Endothelial cell of umbilical vein (primary cell): ENCODE results near the gene NPFFR2. TPM values are rescaled to one million over a fixed set of nuclear protein-coding genes. Genes with fewer than 3 reads are reported as not detected.

Experiments
- BruUV-seq: library from RNA; stranded (reverse); fragments of 400-500 nt; replicated peaks from 2 replicates; lab custom pipeline; 2021; lab: Mats Ljungman, UMichigan
- CTCF ChIA-PET: fragments of 300-600, 350-600 bp; sonication (Branson Sonifier 250); formaldehyde crosslinking; loops from one replicate; lab custom pipeline; 2021; ENCODE audit warnings: antibody characterized with exemption, inconsistent platforms; lab: Charles Lee
- POLR2A ChIA-PET: fragments of 300-600, 350-600 bp; sonication (Branson Sonifier 250); formaldehyde crosslinking; loops from one replicate; lab custom pipeline; 2021; ENCODE audit warnings: antibody characterized with exemption, inconsistent platforms; lab: Charles Lee
- DNase-seq: peaks from one replicate; pipeline ENCODE4 v3.0.0-alpha.2; 2011; ENCODE audit warnings: low read depth, low spot score
- FAIRE-seq: peaks from 2 replicates; lab custom pipeline; 2011; peaks lifted over from hg19 to GRCh38; lab: Jason Lieb, UNC
- H2AFZ ChIP-seq: 2 replicates; pipeline ENCODE4 v1.6.0; 2012; ENCODE audit warnings: low read depth, low read length, control low read depth, inconsistent platforms
- H3K27ac ChIP-seq: 2 replicates; pipeline ENCODE4 v1.5.1; 2011; ENCODE audit warnings: low read depth, mild to moderate bottlenecking, control low read depth, low read length, moderate library complexity; ENCODE audit not compliant: insufficient read depth
- H3K27me3 ChIP-seq, 2 experiments: 2 replicates each; pipeline versions ENCODE4 v1.6.0 to v1.6.1; 2011; ENCODE audit warnings: low read length in 2 of 2, mixed read lengths in 1 of 2; ENCODE audit not compliant: control insufficient read depth in 2 of 2, insufficient read depth in 2 of 2
- H3K36me3 ChIP-seq, 2 experiments: 2 replicates in 1 of 2; 3 replicates in 1 of 2; pipeline ENCODE4 v1.5.1; 2011; ENCODE audit warnings: low read length in 2 of 2, mild to moderate bottlenecking in 1 of 2, moderate library complexity in 1 of 2; ENCODE audit not compliant: control insufficient read depth in 2 of 2, insufficient read depth in 2 of 2; ENCODE audit errors: extremely low read depth in 1 of 2
- H3K4me1 ChIP-seq: 3 replicates; pipeline ENCODE4 v1.5.1; 2011; ENCODE audit warnings: mild to moderate bottlenecking, low read length; ENCODE audit not compliant: control insufficient read depth, insufficient read depth; ENCODE audit errors: extremely low read depth
- H3K4me2 ChIP-seq: 2 replicates; pipeline ENCODE4 v1.6.1; 2011; ENCODE audit warnings: low read length, control low read depth, mixed read lengths; ENCODE audit not compliant: insufficient read depth
- H3K4me3 ChIP-seq, 3 experiments: fragments of 200-600 bp in 1 of 3; sonication (generic), shearing (Covaris generic) in 1 of 3; replicated peaks in 1 of 3; 2 replicates each; pipeline ENCODE4 v1.5.1; 2011 to 2016; ENCODE audit warnings: control low read depth in 3 of 3, low read length in 3 of 3, mild to moderate bottlenecking in 2 of 3, inconsistent platforms in 1 of 3, low read depth in 1 of 3, moderate library complexity in 1 of 3; ENCODE audit not compliant: insufficient read depth in 1 of 3
- H3K79me2 ChIP-seq: 2 replicates; pipeline ENCODE4 v1.6.0; 2012; ENCODE audit warnings: low read length, inconsistent platforms; ENCODE audit not compliant: control insufficient read depth, insufficient read depth
- H3K9ac ChIP-seq: replicated peaks from 2 replicates; pipeline ENCODE3; 2011; ENCODE audit warnings: low read length, control low read depth; ENCODE audit not compliant: insufficient read depth; ENCODE audit errors: extremely low read depth
- H3K9me1 ChIP-seq: replicated peaks from 3 replicates; pipeline ENCODE4 v1.6.0; 2011; ENCODE audit warnings: mild to moderate bottlenecking, low read length; ENCODE audit not compliant: control insufficient read depth, insufficient read depth; ENCODE audit errors: extremely low read depth
- H3K9me3 ChIP-seq: replicated peaks from 2 replicates; pipeline ENCODE4 v1.5.1; 2012; ENCODE audit warnings: low read length, inconsistent platforms; ENCODE audit not compliant: control insufficient read depth, insufficient read depth
- H4K20me1 ChIP-seq: replicated peaks from 2 replicates; pipeline ENCODE3; 2011; ENCODE audit warnings: mild to moderate bottlenecking, low read length; ENCODE audit not compliant: control insufficient read depth, insufficient read depth; ENCODE audit errors: extremely low read depth
- EZH2 ChIP-seq: IDR thresholded peaks from 2 replicates; pipeline ENCODE4 v1.6.1; 2012; ENCODE audit warnings: borderline replicate concordance, low read depth, mild to moderate bottlenecking, moderate library complexity, low read length, inconsistent platforms; ENCODE audit not compliant: severe bottlenecking
- FOS ChIP-seq: IDR thresholded peaks from 2 replicates; pipeline ENCODE4 v1.6.1; 2011; ENCODE audit warnings: mild to moderate bottlenecking, low read length, moderate library complexity, borderline replicate concordance; ENCODE audit not compliant: insufficient read depth
- GATA2 ChIP-seq: IDR thresholded peaks from 2 replicates; pipeline ENCODE4 v1.7.0; 2011; ENCODE audit warnings: low read depth, mild to moderate bottlenecking, moderate library complexity, mixed read lengths, low read length; ENCODE audit not compliant: insufficient read length, insufficient read depth
- JUN ChIP-seq: IDR thresholded peaks from 2 replicates; pipeline ENCODE4 v1.6.1; 2011; ENCODE audit warnings: borderline replicate concordance, low read depth; ENCODE audit not compliant: insufficient read length, insufficient read depth
- MYC ChIP-seq: IDR thresholded peaks from one replicate; pipeline ENCODE4 v1.6.1; 2011; ENCODE audit warnings: mild to moderate bottlenecking, low read depth, low read length
- POLR2A ChIP-seq: IDR thresholded peaks from 2 replicates; pipeline ENCODE4 v1.6.1; 2012; ENCODE audit warnings: low read depth, mild to moderate bottlenecking, control low read depth, low read length
- POLR2AphosphoS5 ChIP-seq: IDR thresholded peaks from 2 replicates; pipeline ENCODE4 v1.6.1; 2012; ENCODE audit warnings: low read depth, mild to moderate bottlenecking, control low read depth, low read length, moderate library complexity; ENCODE audit not compliant: insufficient read depth
- dilution Hi-C: fragments of 300-500 bp; cut with MboI; formaldehyde crosslinking; loops from one replicate; pipeline ENCODE4 v1.15.0; 2019; ENCODE audit warnings: low sequenced_read_pairs; ENCODE audit not compliant: extremely low pct_ligation_motif_present
- intact Hi-C: fragments of 100-400 bp; cut with micrococcal nuclease; formaldehyde crosslinking; loops from one replicate; pipeline ENCODE4 v1.10.0; 2022
- polyA plus RNA-seq, 4 experiments: library from polyadenylated mRNA; depleted of rRNA in 3 of 4; stranded (reverse) in 3 of 4; unstranded in 1 of 4; fragments of >200 nt; gene quantifications; 2 replicates each; pipeline versions ENCODE4 v1.2.1 to v1.2.3, GENCODE V29; 2011 to 2012; ENCODE audit warnings: missing spikeins in 1 of 4
- total RNA-seq: library from RNA; stranded (reverse); gene quantifications from 2 replicates; pipeline ENCODE4 v1.2.3, GENCODE V29; 2021
- TF ChIP-seq, protein P1 (sequence below): IDR thresholded peaks from 2 replicates; pipeline ENCODE4 v1.6.1; 2011; ENCODE audit not compliant: insufficient read depth, insufficient read length
- TF ChIP-seq, protein P2 (sequence below), 2 donors: IDR thresholded peaks; 1 replicate in 1 of 2; 2 replicates in 1 of 2; pipeline ENCODE4 v1.5.1; 2011; ENCODE audit warnings: low read length in 2 of 2, mild to moderate bottlenecking in 2 of 2, moderate library complexity in 2 of 2, control low read depth in 1 of 2, inconsistent platforms in 1 of 2, low read depth in 1 of 2; ENCODE audit not compliant: insufficient read depth in 1 of 2; ENCODE audit errors: extremely low read depth in 1 of 2

Gene NPFFR2
- total and polyA plus RNA-seq, 2 donors (not counting 3 experiments of a cell fraction or from before 2014, with no cell fraction given), result 0.06 TPM; not detected in 1

DNA sequence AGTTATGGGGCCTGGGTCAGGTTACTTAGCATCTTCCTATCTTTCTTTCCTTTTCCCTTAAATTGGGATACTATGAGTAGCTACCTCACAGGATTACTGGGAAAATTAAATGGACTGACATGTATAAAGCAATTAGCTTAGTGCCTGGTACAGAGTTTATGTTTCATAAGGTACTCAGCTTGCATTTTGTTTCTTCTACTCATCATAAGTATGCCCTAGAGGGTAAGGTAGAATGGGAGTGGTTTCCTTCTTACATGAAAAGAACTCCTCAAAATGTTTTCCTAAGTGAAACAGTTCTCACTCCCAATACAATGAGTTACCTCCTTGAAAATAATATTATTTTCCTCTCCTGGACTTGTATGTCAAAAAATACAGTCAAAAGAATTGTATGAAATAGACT lies 75.7 kb downstream of the NPFFR2 start:
- H3K27ac ChIP-seq, result no peak overlapping the region
- DNase-seq (no peak), FAIRE-seq (no peak)
- H3K9ac ChIP-seq, result no peak overlapping the region
- no peak overlapping the region for H3K4me2 ChIP-seq
- no peaks in the 10 kb centered on the region for H3K9me1 ChIP-seq
- no peak overlapping the region for H3K4me3 ChIP-seq
- no TSS peak for BruUV-seq
- no peaks in the 10 kb centered on the region for H3K9me3 ChIP-seq
- intact Hi-C loops (no loop called here), dilution Hi-C loops (no loop called here)
- no peak overlapping the region for H2AFZ ChIP-seq
- H3K4me1 ChIP-seq, result no peaks in the 10 kb centered on the region
- no peak for TF ChIP-seq POLR2AphosphoS5
- no peak for TF ChIP-seq FOS
- TF ChIP-seq, protein P1, sequence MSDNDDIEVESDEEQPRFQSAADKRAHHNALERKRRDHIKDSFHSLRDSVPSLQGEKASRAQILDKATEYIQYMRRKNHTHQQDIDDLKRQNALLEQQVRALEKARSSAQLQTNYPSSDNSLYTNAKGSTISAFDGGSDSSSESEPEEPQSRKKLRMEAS, result no peak
- TF ChIP-seq JUN, result no peak
- no peak for TF ChIP-seq POLR2A
- TF ChIP-seq, protein P2, sequence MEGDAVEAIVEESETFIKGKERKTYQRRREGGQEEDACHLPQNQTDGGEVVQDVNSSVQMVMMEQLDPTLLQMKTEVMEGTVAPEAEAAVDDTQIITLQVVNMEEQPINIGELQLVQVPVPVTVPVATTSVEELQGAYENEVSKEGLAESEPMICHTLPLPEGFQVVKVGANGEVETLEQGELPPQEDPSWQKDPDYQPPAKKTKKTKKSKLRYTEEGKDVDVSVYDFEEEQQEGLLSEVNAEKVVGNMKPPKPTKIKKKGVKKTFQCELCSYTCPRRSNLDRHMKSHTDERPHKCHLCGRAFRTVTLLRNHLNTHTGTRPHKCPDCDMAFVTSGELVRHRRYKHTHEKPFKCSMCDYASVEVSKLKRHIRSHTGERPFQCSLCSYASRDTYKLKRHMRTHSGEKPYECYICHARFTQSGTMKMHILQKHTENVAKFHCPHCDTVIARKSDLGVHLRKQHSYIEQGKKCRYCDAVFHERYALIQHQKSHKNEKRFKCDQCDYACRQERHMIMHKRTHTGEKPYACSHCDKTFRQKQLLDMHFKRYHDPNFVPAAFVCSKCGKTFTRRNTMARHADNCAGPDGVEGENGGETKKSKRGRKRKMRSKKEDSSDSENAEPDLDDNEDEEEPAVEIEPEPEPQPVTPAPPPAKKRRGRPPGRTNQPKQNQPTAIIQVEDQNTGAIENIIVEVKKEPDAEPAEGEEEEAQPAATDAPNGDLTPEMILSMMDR (IDR thresholded peaks at IDR 0.05; ENCODE audit: extremely low read depth in 1 of 2, insufficient read depth in 1 of 2, low read depth in 1 of 2, low read length in 2 of 2), result no peak
- no peak for TF ChIP-seq EZH2
- no peak for TF ChIP-seq GATA2
- TF ChIP-seq MYC, result no peak
- no peaks in the 10 kb centered on the region for H4K20me1 ChIP-seq
- H3K36me3 ChIP-seq, result no peaks in the 10 kb centered on the region
- H3K27me3 ChIP-seq, result no peaks in the 10 kb centered on the region
- POLR2A ChIA-PET, result no interaction called here
- CTCF ChIA-PET, result no interaction called here
- no peaks in the 10 kb centered on the region for H3K79me2 ChIP-seq
